WTC11 (cell line): ENCODE results near the gene PADI1. TPM values are rescaled to one million over a fixed set of nuclear protein-coding genes. Genes with fewer than 3 reads are reported as not detected.

Experiments
- ATAC-seq: fragments of 200-7000 bp; cut with Tn5 transposase; 2 replicates; pipeline ENCODE4 v1.10.0; 2021; ENCODE audit warnings: mild to moderate bottlenecking, moderate library complexity
- CTCF ChIA-PET: fragments of 300-600 bp; sonication (Branson Sonifier 250); formaldehyde crosslinking; loops from one replicate; lab custom pipeline; 2021; ENCODE audit warnings: antibody characterized with exemption; lab: Charles Lee
- POLR2A ChIA-PET: fragments of 350-600 bp; sonication (Branson Sonifier 250); formaldehyde crosslinking; loops from one replicate; lab custom pipeline; 2021; ENCODE audit warnings: antibody characterized with exemption; lab: Charles Lee
- DNase-seq: peaks from one replicate; pipeline ENCODE4 v3.0.0; 2021; ENCODE audit warnings: low spot score
- H3K27ac Mint-ChIP-seq: 2 replicates; pipeline ENCODE4 v1.8.0; 2021; ENCODE audit warnings: mixed read lengths
- H3K27me3 Mint-ChIP-seq: 2 replicates; pipeline ENCODE4 v1.8.0; 2021; ENCODE audit warnings: low read depth, mild to moderate bottlenecking, moderate library complexity, mixed read lengths
- H3K36me3 Mint-ChIP-seq: 2 replicates; pipeline ENCODE4 v1.8.0; 2021; ENCODE audit warnings: mixed read lengths
- H3K4me1 Mint-ChIP-seq: 2 replicates; pipeline ENCODE4 v1.8.0; 2022; ENCODE audit warnings: mixed read lengths
- H3K4me3 Mint-ChIP-seq: 2 replicates; pipeline ENCODE4 v1.8.0; 2021; ENCODE audit warnings: mild to moderate bottlenecking, moderate library complexity, mixed read lengths
- H3K9me3 Mint-ChIP-seq: 2 replicates; pipeline ENCODE4 v1.8.0; 2021; ENCODE audit warnings: mixed read lengths
- ELF4 ChIP-seq: sonication (generic); formaldehyde crosslinking; IDR thresholded peaks from 2 replicates; pipeline ENCODE4 v1.8.1; 2022; ENCODE audit warnings: low read depth, mild to moderate bottlenecking, moderate library complexity, missing genetic modification reagents
- GRHL2 ChIP-seq: fragments of 250-450 bp; sonication (Bioruptor Pico); IDR thresholded peaks from 2 replicates; pipeline ENCODE4 v1.8.0; 2022; ENCODE audit warnings: mild to moderate bottlenecking, moderate library complexity; ENCODE audit not compliant: insufficient replicate concordance, severe bottlenecking
- JAZF1 ChIP-seq: fragments of 250-450 bp; sonication (Bioruptor Pico); IDR thresholded peaks from 2 replicates; pipeline ENCODE4 v1.9.0; 2021; ENCODE audit warnings: moderate library complexity, mild to moderate bottlenecking, inconsistent platforms
- KAT7 ChIP-seq: sonication (generic); formaldehyde crosslinking; IDR thresholded peaks from 2 replicates; pipeline ENCODE4 v1.8.1; 2023; ENCODE audit warnings: missing genetic modification reagents, mild to moderate bottlenecking, borderline replicate concordance
- NR1H2 ChIP-seq: sonication (generic); formaldehyde crosslinking; IDR thresholded peaks from 2 replicates; pipeline ENCODE4 v1.9.0; 2021; ENCODE audit warnings: mild to moderate bottlenecking, moderate library complexity, missing genetic modification reagents
- SMAD4 ChIP-seq: sonication (generic); formaldehyde crosslinking; IDR thresholded peaks from 2 replicates; pipeline ENCODE4 v1.8.0; 2022; ENCODE audit warnings: mild to moderate bottlenecking, missing genetic modification reagents
- ZNF232 ChIP-seq: sonication (generic); formaldehyde crosslinking; IDR thresholded peaks from 2 replicates; pipeline ENCODE4 v1.8.0; 2022; ENCODE audit warnings: mild to moderate bottlenecking, missing genetic modification reagents
- ZNF423 ChIP-seq: fragments of 250-450 bp; sonication (Bioruptor Pico); IDR thresholded peaks from 2 replicates; pipeline ENCODE4 v2.1.2; 2022; ENCODE audit warnings: mild to moderate bottlenecking, moderate library complexity
- total RNA-seq: library from RNA; stranded (reverse); gene quantifications from 3 replicates; pipeline ENCODE4 v1.2.3, GENCODE V29; 2021
- TF ChIP-seq, protein P1 (sequence below): sonication (generic); formaldehyde crosslinking; conservative IDR thresholded peaks from 2 replicates; pipeline ENCODE4 v1.8.1; 2023; ENCODE audit warnings: mild to moderate bottlenecking, low read depth, missing genetic modification reagents, moderate library complexity
- TF ChIP-seq, protein P2 (sequence below): sonication (generic); formaldehyde crosslinking; IDR thresholded peaks from 2 replicates; pipeline ENCODE4 v1.8.0; 2022; ENCODE audit warnings: missing genetic modification reagents
- TF ChIP-seq, protein P3 (sequence below): sonication (generic); formaldehyde crosslinking; IDR thresholded peaks from 2 replicates; pipeline ENCODE4 v1.8.1; 2022; ENCODE audit warnings: mild to moderate bottlenecking, missing genetic modification reagents, moderate library complexity, borderline replicate concordance
- TF ChIP-seq, protein P4 (sequence below): sonication (generic); formaldehyde crosslinking; IDR thresholded peaks from 2 replicates; pipeline ENCODE4 v1.8.1; 2023; ENCODE audit warnings: mild to moderate bottlenecking, missing genetic modification reagents, moderate library complexity
- TF ChIP-seq, protein P5 (sequence below): sonication (generic); formaldehyde crosslinking; IDR thresholded peaks from 2 replicates; pipeline ENCODE4 v1.8.1; 2022; ENCODE audit warnings: missing genetic modification reagents, borderline replicate concordance

PADI1 gene
- total RNA-seq, 1 experiment from 2014 or later: 0.15 TPM

DNA sequence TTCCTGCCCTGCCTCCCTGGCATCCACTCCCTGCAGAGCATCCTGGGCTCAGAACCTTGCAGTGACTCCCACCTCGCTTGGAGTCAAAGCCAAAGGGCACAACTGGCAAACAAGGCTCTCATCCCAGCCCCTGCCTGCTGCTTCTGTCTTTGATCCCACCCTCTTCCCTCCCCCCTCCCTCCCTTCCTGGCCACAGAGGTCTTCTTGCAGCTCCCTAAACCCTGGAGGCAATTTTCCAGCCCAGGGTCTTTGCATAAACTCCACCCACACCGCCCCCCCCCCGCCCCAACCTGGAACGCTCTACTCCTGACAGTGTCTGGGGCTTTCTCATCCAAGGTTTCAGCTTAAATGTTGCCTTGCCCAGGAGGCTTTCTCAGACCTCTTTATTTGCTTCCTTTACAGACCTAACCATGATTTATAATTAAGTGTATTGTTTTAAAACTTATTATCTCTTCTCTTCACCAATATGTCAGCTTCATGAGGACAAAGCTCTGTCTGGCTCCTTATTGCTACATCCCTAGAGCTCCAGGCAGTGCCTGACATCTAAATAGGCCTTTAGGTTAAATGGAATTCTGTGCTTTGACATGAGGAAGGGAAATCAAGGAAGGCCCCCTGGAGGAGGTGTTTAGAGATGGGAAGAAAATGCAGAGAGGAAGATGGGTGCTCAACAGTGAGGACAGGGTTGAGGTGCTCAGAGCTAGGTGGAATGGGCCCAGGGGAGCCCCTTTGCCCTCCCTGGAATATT lies 37.7 kb upstream of the PADI1 start:
- DNase-seq: no peak
- no peak for TF ChIP-seq KAT7 (CRISPR knock-in tag)
- TF ChIP-seq, protein P1, sequence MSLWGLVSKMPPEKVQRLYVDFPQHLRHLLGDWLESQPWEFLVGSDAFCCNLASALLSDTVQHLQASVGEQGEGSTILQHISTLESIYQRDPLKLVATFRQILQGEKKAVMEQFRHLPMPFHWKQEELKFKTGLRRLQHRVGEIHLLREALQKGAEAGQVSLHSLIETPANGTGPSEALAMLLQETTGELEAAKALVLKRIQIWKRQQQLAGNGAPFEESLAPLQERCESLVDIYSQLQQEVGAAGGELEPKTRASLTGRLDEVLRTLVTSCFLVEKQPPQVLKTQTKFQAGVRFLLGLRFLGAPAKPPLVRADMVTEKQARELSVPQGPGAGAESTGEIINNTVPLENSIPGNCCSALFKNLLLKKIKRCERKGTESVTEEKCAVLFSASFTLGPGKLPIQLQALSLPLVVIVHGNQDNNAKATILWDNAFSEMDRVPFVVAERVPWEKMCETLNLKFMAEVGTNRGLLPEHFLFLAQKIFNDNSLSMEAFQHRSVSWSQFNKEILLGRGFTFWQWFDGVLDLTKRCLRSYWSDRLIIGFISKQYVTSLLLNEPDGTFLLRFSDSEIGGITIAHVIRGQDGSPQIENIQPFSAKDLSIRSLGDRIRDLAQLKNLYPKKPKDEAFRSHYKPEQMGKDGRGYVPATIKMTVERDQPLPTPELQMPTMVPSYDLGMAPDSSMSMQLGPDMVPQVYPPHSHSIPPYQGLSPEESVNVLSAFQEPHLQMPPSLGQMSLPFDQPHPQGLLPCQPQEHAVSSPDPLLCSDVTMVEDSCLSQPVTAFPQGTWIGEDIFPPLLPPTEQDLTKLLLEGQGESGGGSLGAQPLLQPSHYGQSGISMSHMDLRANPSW (CRISPR knock-in tag): no peak
- TF ChIP-seq, protein P2, sequence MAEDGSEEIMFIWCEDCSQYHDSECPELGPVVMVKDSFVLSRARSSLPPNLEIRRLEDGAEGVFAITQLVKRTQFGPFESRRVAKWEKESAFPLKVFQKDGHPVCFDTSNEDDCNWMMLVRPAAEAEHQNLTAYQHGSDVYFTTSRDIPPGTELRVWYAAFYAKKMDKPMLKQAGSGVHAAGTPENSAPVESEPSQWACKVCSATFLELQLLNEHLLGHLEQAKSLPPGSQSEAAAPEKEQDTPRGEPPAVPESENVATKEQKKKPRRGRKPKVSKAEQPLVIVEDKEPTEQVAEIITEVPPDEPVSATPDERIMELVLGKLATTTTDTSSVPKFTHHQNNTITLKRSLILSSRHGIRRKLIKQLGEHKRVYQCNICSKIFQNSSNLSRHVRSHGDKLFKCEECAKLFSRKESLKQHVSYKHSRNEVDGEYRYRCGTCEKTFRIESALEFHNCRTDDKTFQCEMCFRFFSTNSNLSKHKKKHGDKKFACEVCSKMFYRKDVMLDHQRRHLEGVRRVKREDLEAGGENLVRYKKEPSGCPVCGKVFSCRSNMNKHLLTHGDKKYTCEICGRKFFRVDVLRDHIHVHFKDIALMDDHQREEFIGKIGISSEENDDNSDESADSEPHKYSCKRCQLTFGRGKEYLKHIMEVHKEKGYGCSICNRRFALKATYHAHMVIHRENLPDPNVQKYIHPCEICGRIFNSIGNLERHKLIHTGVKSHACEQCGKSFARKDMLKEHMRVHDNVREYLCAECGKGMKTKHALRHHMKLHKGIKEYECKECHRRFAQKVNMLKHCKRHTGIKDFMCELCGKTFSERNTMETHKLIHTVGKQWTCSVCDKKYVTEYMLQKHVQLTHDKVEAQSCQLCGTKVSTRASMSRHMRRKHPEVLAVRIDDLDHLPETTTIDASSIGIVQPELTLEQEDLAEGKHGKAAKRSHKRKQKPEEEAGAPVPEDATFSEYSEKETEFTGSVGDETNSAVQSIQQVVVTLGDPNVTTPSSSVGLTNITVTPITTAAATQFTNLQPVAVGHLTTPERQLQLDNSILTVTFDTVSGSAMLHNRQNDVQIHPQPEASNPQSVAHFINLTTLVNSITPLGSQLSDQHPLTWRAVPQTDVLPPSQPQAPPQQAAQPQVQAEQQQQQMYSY (CRISPR knock-in tag): no peak
- no peaks in the 10 kb centered on the region; the same call in 1 of the 2 replicates for H3K9me3 Mint-ChIP-seq
- peaks cover 33% of the 10 kb centered on the region for H3K27me3 Mint-ChIP-seq
- H3K4me1 Mint-ChIP-seq: peaks cover 10% of the 10 kb centered on the region
- ChIA-PET CTCF (interaction anchor here (0.6 to 1.0 kb wide), 5 partner anchors 29 to 659 kb away, joined by 3 to 5 read pairs (median 3); no protein-coding TSS in a partner anchor), POLR2A (interaction anchor here (0.7 kb wide), 1 partner anchor 49 kb away, joined by 3 read pairs; no protein-coding TSS in a partner anchor)
- no peak overlapping the region for H3K27ac Mint-ChIP-seq
- no peaks in the 10 kb centered on the region for H3K36me3 Mint-ChIP-seq
- ATAC-seq: no peak; the same call in 1 of the 2 replicates
- H3K4me3 Mint-ChIP-seq: no peak overlapping the region

DNA sequence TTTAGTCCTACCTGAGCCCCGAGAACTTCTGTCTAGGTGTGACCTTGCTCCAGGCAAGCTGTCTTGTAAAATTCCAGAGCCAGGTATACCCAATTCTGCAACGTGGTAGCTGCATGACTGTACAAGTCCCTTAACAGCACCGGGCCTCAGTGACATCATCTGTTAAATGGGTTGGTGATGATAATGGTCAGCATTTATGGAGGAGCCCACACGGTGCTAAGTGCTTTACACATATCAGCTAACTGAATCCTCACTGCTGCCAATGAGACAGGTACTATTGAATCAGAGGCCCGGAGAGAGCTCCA lies 37.2 kb upstream of the PADI1 start:
- Mint-ChIP-seq H3K9me3 (no peaks in the 10 kb centered on the region; the same call in 1 of the 2 replicates), H3K36me3 (no peaks in the 10 kb centered on the region), H3K27me3 (peaks cover 33% of the 10 kb centered on the region), H3K27ac (no peak overlapping the region)
- POLR2A ChIA-PET: interaction anchor here (0.7 kb wide), 1 partner anchor 49 kb away, joined by 3 read pairs; no protein-coding TSS in a partner anchor
- DNase-seq (no peak), ATAC-seq (no peak)
- TF ChIP-seq NR1H2 (CRISPR knock-in tag): no peak
- TF ChIP-seq, all 79 proteins: peak for 0
- CTCF ChIA-PET: interaction anchor here (0.6 to 0.9 kb wide), 4 partner anchors 29 to 659 kb away, joined by 3 to 4 read pairs (median 3); no protein-coding TSS in a partner anchor
- H3K4me3 Mint-ChIP-seq: no peak overlapping the region
- peaks cover 10% of the 10 kb centered on the region for H3K4me1 Mint-ChIP-seq

DNA sequence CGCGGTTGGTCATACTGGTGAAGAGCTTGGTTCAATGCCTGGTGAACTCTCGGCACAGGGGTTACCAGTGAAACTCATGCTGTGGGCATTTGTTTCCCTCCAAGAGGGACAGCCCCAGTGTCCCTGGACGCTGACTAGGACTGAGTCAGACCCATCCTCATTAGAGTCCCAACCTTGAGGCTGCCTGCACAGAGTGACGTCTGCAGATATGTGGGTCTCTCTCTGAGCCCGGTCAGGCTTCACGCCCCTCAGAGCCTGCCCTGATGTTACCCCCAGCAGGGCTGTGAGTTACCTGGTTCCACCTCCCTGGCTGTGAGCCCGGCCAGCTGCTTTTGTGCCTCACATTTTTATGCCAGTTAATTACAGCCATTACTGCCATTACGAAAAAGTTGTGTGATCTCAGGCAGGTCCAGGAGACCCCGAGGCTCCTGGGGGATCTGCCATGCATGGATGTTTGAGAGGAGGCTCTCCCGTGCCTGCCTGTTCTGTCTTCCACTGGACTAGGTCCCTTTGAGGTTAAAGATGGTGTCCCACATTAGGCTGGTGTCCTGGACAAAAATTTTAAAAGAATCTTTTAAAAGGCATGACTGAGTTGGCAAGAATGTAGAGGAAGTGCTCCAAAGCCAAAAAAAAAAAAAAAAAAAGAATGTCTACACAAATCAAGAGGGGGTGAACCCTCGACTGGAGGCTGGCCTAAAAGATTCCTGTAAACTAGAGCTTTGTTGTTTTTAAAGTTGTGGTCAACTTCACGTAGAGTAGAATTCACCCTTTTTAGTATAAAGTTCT lies 36.6 kb upstream of the PADI1 start:
- H3K27ac Mint-ChIP-seq: no peak overlapping the region
- POLR2A ChIA-PET: no interaction called here
- DNase-seq: no peak
- ATAC-seq: no peak
- TF ChIP-seq, protein P3, sequence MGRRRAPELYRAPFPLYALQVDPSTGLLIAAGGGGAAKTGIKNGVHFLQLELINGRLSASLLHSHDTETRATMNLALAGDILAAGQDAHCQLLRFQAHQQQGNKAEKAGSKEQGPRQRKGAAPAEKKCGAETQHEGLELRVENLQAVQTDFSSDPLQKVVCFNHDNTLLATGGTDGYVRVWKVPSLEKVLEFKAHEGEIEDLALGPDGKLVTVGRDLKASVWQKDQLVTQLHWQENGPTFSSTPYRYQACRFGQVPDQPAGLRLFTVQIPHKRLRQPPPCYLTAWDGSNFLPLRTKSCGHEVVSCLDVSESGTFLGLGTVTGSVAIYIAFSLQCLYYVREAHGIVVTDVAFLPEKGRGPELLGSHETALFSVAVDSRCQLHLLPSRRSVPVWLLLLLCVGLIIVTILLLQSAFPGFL: no peak
- TF ChIP-seq ELF4 (CRISPR knock-in tag): no peak
- no peak for TF ChIP-seq ZNF232 (CRISPR knock-in tag)
- no peak for TF ChIP-seq SMAD4 (CRISPR knock-in tag)
- TF ChIP-seq, protein P1 (CRISPR knock-in tag): no peak
- no peak for TF ChIP-seq JAZF1
- TF ChIP-seq ZNF423 (CRISPR knock-in tag): no peak
- TF ChIP-seq GRHL2: no peak
- TF ChIP-seq, protein P4, sequence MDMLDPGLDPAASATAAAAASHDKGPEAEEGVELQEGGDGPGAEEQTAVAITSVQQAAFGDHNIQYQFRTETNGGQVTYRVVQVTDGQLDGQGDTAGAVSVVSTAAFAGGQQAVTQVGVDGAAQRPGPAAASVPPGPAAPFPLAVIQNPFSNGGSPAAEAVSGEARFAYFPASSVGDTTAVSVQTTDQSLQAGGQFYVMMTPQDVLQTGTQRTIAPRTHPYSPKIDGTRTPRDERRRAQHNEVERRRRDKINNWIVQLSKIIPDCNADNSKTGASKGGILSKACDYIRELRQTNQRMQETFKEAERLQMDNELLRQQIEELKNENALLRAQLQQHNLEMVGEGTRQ (CRISPR knock-in tag): no peak
- TF ChIP-seq, protein P5, sequence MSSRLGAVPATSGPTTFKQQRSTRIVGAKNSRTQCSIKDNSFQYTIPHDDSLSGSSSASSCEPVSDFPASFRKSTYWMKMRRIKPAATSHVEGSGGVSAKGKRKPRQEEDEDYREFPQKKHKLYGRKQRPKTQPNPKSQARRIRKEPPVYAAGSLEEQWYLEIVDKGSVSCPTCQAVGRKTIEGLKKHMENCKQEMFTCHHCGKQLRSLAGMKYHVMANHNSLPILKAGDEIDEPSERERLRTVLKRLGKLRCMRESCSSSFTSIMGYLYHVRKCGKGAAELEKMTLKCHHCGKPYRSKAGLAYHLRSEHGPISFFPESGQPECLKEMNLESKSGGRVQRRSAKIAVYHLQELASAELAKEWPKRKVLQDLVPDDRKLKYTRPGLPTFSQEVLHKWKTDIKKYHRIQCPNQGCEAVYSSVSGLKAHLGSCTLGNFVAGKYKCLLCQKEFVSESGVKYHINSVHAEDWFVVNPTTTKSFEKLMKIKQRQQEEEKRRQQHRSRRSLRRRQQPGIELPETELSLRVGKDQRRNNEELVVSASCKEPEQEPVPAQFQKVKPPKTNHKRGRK (CRISPR knock-in tag): no peak
- TF ChIP-seq, all 79 proteins: peak for 0
- Mint-ChIP-seq H3K27me3 (peaks cover 37% of the 10 kb centered on the region), H3K9me3 (no peaks in the 10 kb centered on the region; the same call in 1 of the 2 replicates), H3K4me1 (peaks cover 10% of the 10 kb centered on the region), H3K4me3 (no peak overlapping the region), H3K36me3 (no peaks in the 10 kb centered on the region)
- CTCF ChIA-PET: no interaction called here
